ENCODE results near the gene MADD.

- no peak for TF ChIP-seq CTCF (IDR thresholded peaks at IDR 0.05)
- no peak for TF ChIP-seq POLR2A (IDR thresholded peaks at IDR 0.05)
- TF ChIP-seq POLR2AphosphoS5 (IDR thresholded peaks at IDR 0.05), result no peak
These were observed 49.5 kb upstream of the MADD start for GRCh38 chr11:47220401-47220821.
